GM08714 (cell line): Measurements from ENCODE around the gene NUSAP1.
"Not testable (repeated sequence)": the region's sequence is repeated elsewhere in the genome, so short reads cannot be mapped to it uniquely, and the experiment has no call there.

Source experiments
- H3K4me3 ChIP-seq: fragments of 200-500 bp; sonication (Bioruptor generic); 2 replicates; pipeline ENCODE4 v1.5.1; 2014; ENCODE audit warnings: mild to moderate bottlenecking, low read length, inconsistent platforms
- ZNF274 ChIP-seq: IDR thresholded peaks from 2 replicates; pipeline ENCODE4 v1.6.1; 2012; ENCODE audit warnings: mild to moderate bottlenecking, low read depth, low read length

The NUSAP1 gene

GRCh38 chr15:41304149-41304770, 28.4 kb upstream of the NUSAP1 start:
- no peak for TF ChIP-seq ZNF274

GRCh38 chr15:41307679-41308078, 25.0 kb upstream of the NUSAP1 start:
- TF ChIP-seq ZNF274: no peak
- H3K4me3 ChIP-seq: no peak overlapping the region

More at GRCh38 chr15:41304149-41304770, 28.4 kb upstream of the NUSAP1 start:
- no peak overlapping the region for H3K4me3 ChIP-seq

- no peak for TF ChIP-seq ZNF274
- no peak overlapping the region for H3K4me3 ChIP-seq
These were observed 23.3 kb upstream of the NUSAP1 start for GRCh38 chr15:41309226-41309905.

GRCh38 chr15:41320805-41321330, 11.8 kb upstream of the NUSAP1 start:
- not testable (repeated sequence) for H3K4me3 ChIP-seq

- no peak overlapping the region for H3K4me3 ChIP-seq
- no peak for TF ChIP-seq ZNF274
These were observed 9.1 kb upstream of the NUSAP1 start for GRCh38 chr15:41323611-41324010.

- no peak for TF ChIP-seq ZNF274
- peak overlapping the region; percentile 91 for H3K4me3 ChIP-seq
These were observed 1.4 kb upstream of the NUSAP1 start for GRCh38 chr15:41331281-41331680.

- no peak for TF ChIP-seq ZNF274
- H3K4me3 ChIP-seq: peak overlapping the region; percentile 91
These were observed 868 bp upstream of the NUSAP1 start for GRCh38 chr15:41331833-41332193.

- peak overlapping the region; percentile 87 for H3K4me3 ChIP-seq
- TF ChIP-seq ZNF274: no peak
These were observed 413 bp downstream of the NUSAP1 start for GRCh38 chr15:41333026-41333562.

GRCh38 chr15:41334293-41335120, 1.8 kb downstream of the NUSAP1 start:
- no peak for TF ChIP-seq ZNF274
- peak overlapping the region; percentile 87 for H3K4me3 ChIP-seq

GRCh38 chr15:41336549-41336948, 3.9 kb downstream of the NUSAP1 start:
- no peak for TF ChIP-seq ZNF274
- H3K4me3 ChIP-seq: no peak overlapping the region

- H3K4me3 ChIP-seq: no peak overlapping the region
- TF ChIP-seq ZNF274: no peak
These were observed 4.4 kb downstream of the NUSAP1 start for GRCh38 chr15:41337047-41337446.

- no peak for TF ChIP-seq ZNF274
- H3K4me3 ChIP-seq: no peak overlapping the region
These were observed 5.2 kb downstream of the NUSAP1 start for GRCh38 chr15:41337631-41338522.

GRCh38 chr15:41340189-41340695, 7.6 kb downstream of the NUSAP1 start:
- no peak overlapping the region for H3K4me3 ChIP-seq
- TF ChIP-seq ZNF274: no peak

- no peak overlapping the region for H3K4me3 ChIP-seq
- no peak for TF ChIP-seq ZNF274
These were observed 8.8 kb downstream of the NUSAP1 start for GRCh38 chr15:41341519-41341918.
